GM18508 (cell line): ENCODE results near the gene CCDC116.
"Not testable (repeated sequence)": the region's sequence is repeated elsewhere in the genome, so short reads cannot be mapped to it uniquely, and the experiment has no call there.

Experiments used
- ATAC-seq: cut with Tn5 transposase; IDR thresholded peaks from one replicate; pipeline ENCODE4 v1.9.1; 2021; ENCODE audit warnings: moderate number of reproducible peaks; ENCODE audit not compliant: insufficient read depth, unreplicated experiment

CCDC116 gene

DNA sequence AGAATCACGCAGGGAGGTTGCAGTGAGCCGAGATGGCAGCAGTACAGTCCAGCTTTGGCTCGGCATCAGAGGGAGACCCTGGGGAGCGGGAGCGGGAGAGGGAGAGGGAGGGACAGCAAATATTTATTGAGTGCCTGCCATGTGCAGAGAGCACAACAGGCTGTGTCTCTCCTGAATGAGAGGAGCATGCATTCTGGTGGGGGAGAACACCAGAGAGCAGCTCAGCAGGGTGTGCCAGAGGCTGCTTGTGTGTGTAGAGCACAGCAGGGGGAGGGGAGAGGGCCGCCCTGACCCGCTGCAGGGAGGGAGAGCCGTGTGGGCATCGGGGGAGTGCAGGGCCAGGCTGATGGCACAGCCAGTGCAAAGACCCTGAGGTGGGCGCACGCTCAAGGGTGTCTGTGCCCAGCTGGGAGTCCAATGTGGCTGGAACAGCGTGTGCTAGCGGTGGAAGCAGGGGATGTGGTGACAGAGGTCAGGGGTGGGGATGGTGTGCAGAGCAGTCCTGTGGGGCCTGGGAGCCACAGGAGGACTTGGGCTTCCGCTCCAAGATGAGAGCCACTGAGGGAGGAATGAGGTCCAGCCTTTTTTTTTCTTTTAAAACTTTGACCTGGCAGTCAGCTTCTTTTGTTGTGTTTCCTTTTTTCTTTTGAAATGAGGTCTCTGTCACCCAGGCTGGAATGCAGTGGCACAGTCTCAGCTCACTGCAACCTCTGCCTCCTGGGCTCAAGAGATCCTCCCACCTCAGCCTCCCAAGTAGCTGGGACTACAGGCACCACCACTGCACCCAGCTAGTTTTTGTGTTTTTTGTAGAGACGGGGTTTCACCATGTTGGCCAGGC, 45.3 kb downstream of the CCDC116 start:
- no peak for ATAC-seq

DNA sequence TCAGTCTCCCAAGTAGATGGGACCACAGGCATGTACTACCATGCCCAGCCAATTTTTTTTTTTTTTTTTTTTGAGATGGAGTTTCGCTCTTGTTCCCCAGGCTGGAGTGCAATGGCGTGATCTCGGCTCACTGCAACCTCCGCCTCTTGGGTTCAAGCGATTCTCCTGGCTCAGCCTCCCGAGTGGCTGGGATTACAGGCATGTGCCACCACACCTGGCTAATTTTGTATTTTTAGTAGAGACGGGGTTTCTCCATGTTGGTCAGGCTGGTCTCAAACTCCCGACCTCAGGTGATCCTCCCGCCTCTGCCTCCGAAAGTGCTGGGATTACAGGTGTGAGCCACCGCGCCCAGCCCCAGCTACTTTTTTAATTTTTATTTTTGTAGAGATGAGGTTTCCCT, 46.3 kb downstream of the CCDC116 start:
- ATAC-seq, result not testable (repeated sequence)

DNA sequence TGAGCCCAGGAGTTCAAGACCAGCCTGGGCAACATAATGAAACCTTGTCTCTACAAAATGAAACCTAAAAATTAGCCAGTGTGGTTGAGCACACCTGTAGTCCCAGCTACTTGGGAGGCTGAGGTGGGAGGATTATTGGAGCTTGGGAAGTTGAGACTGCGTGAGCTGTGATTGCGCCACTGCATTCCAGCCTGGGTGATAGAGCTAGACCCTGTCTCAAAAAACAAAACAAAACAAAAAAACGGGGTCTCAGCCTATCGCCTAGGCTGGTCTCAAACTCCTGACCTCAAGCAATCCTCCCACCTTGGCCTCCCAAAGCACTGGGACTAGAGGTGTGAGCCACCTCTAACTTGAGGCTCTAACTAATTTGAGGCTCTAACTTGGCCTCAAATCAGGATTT, 46.8 kb downstream of the CCDC116 start:
- ATAC-seq, result no peak

DNA sequence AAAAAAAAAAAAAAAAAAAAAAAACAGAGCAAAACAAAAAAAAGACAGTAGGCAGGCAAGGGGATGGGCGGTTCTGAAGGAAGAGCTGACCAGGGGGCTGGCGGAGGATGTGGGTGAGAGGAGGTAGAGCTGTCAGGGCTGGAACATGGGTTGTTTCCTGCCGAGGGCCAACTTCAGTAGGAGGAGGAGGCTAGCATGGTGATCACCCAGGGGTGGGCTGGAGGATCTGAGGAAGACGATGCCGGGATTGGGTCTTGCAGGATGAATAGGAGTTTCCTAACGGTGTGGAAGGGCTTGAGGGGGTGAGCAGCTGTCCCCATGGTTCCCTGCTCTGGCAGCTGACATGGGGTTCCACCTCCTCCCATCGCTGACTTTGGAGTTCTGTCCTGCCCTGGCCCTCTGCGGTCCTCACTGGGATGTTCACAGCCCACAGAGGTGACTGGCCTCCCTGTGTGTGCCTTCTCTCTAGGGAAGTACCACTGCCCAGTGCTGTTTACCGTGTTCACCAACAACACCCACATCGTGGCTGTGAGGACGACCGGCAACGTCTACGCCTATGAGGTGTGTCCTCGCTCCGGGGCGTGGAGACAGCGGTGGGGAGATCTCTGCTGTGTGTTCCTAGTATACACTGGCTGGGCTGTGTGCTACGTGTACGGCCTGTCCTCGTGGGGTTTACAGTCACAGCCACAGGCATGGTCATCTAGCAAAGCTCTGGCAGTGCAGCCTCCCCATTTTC, 48.4 kb downstream of the CCDC116 start:
- no peak for ATAC-seq

DNA sequence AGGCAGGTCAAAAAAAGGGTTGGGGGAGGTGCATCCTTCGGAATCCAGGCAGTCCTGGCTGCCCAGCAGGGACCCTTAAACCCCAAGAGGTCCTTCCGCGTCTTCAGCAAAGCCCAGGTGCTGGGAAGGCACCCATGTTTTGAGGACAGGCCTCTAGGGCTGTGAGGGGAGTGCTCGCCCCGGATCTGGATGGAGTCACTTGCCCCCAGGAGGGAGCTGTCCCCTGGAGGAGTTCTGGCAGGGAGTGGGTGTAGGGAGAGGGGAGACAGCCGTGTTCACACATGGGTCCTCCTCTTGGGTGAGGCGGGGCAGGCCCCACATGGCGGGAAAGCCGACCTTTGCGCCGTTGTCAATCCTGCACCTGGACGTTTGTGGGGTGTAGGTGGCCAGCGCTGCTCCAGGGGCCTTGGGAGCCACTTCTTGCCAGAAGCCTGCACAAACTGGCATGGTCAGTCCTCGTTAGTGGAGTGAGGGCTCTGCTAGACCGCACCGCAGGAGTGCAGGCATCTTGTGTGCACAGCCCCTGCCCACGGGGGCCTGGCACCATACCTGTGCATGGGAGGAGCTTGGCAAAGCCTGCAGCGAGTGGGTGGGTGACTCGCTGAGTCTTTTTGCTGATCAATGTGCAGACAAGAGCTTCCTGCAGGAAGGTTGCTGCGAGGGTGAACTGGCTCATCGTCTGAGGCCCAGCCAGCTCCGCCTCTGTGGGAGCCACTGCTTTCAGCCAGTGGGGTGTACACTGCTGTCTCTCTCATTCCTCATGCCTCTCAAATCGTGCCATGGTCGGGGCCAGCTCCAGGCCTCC, 49.2 kb downstream of the CCDC116 start:
- ATAC-seq, result no peak

DNA sequence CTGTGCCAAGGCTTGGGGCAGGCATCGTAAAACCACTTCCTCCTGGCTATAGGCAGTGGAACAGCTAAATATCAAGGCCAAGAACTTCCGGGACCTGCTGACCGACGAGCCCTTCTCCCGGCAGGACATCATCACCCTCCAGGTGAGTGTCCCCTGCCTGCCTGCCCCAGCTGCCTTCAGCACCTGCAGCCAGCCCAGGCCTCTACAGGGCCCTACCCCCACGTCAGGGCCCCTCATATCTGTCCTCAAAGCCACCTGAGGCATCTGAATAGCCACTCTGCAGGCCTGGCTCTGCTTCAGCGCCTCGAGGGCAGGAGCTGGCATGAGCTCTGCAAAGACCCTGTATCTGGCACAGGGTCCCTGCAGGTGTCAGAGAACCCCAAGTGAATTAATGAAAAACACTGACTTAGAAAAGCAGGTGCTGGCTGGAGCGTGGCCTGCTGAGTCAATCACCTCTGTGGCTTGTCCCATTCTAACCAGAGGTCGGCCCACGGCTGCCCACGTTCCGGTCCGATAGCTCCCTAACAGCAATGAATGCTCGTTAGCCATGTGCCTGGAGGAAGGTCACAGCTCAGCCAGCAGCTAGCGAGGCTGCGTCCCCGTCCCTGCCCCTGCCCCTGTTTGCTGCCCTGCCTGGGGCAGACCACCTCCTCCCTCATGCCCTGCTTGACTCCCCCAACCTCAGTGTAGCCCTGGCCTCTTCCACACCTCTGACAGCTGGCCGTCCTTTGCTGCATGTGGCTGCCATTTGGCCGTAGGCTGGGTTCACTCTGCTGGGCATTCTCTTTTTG, 50.0 kb downstream of the CCDC116 start:
- no peak for ATAC-seq

DNA sequence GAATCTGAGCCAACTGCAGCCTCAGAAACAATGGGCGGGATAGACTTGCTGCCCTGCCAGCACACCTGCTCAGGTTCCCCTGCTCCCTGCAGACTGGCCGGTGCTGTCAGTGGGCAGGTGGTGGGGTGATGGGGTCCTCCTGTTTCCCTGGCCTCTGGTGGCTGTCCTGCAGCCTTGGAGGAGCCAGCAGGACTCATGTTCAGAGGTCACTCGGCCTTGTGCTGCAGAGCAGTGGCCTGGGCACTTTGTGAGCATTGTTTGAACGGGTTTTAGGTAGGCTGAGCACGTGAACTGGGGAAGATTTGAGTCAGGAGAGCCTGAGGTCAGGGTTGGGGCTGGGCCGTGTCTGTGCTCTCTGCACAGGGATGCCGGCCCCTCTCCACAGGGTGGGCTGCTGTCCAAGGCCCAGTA, 50.8 kb downstream of the CCDC116 start:
- ATAC-seq, result no peak

DNA sequence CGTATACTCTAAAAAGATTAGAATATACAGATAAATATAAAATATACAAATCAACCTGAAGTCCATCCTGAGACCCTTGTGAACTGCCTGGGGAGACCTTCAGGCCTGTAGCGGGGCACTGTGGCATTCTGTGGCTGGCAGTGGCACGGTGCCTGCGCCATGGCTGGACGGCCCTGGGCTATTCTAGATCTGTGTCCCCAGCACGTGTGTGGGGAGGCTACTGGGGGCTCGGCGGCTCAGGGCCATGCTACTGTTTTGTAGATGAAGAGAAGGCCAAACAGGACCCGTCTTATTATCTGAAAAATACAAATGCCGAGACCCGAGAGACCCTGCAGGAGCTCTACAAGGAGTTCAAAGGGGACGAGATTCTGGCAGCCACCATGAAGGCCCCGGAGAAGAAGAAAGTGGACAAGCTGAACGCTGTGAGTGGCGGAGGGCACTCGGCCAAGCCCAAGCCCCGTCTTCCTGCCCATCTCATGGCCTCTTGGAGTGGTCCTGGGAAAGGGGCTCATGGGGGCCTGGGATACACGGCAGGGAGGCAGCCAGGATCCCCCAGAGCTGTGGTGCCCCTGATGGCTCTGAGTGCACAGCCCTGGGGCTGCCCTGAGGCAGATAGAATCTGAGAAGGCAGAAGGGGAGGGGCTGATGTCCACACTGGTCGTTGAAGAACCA, 52.1 kb downstream of the CCDC116 start:
- no peak for ATAC-seq

DNA sequence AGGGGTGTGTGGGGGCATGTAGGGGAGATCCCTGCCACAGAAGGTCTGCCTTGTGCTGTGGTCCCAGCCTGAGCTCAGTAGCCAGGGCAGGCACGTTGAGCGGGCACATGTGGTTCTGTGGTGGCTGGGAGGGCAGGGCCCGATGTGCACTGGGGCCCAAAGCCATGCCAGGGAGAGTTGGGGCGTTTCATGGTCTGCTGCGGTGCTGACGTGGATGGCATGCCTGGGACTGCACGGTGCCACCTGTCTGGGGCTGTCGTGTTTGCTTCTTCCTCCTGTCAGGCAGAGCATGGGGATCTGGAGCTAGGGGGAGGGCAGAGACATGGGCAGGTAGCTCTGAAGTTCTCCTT, 52.6 kb downstream of the CCDC116 start:
- ATAC-seq, result no peak

DNA sequence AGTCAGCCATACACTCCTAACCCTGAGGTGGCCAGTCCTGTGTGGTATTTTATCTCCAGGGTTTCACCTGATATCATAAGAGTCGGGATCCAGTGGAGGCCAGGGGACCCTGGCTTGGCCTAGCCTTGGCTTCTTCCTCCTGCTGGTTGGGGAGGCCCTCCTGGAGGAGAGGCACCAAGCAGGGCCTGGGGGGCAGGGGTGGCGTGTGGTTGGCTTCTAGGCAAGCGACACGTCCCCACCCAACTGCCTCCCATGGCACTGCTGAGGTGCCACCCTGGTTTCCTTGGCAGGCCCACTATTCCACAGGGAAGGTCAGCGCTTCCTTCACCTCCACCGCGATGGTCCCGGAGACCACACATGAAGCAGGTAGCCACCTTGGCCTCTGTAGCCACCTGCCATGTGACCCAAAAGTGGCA, 53.6 kb downstream of the CCDC116 start:
- no peak for ATAC-seq
